Measurements from ENCODE around the gene MUC4. TPM values are rescaled to one million over a fixed set of nuclear protein-coding genes. Genes with fewer than 3 reads are reported as not detected.
"Not testable (repeated sequence)": the region's sequence is repeated elsewhere in the genome, so short reads cannot be mapped to it uniquely, and the experiment has no call there.

The MUC4 gene
- total RNA-seq, 1 experiment from 2014 or later, result 0.36 TPM

- peak in 1 of 2 experiments; percentile 60 for DNase-seq
- H3K9me3 ChIP-seq; H3K27me3 Mint-ChIP-seq (ENCODE audit: insufficient read depth, unreplicated experiment); intact Hi-C loops (cut with micrococcal nuclease; ENCODE audit: unreplicated experiment); H3K4me3 ChIP-seq (ENCODE audit: low read depth, low read length); H3K36me3 ChIP-seq (ENCODE audit: control insufficient read depth, insufficient read depth, low read length); H3K36me3 Mint-ChIP-seq (ENCODE audit: insufficient read depth, unreplicated experiment); H3K9me3 Mint-ChIP-seq (ENCODE audit: unreplicated experiment); H3K27me3 ChIP-seq (replicated peaks; ENCODE audit: control insufficient read depth, insufficient read depth, low read length); BruUV-seq (replicated peaks); H3K4me3 Mint-ChIP-seq (ENCODE audit: unreplicated experiment): not testable (repeated sequence)
- H3K27ac Mint-ChIP-seq (ENCODE audit: unreplicated experiment), result peak within 1 kb of the TSS; percentile 74
- ChIA-PET POLR2A (interaction anchor here (0.6 kb wide), 1 partner anchor 417 kb away, joined by 3 read pairs; no protein-coding TSS in a partner anchor), CTCF (interaction anchor here (1.4 kb wide), 1 partner anchor 174 kb away, joined by 3 read pairs; no protein-coding TSS in a partner anchor)
- peaks cover 35% of the 10 kb centered on the region for H3K4me1 ChIP-seq
- H3K4me1 Mint-ChIP-seq (ENCODE audit: low read depth, unreplicated experiment), result peaks cover 43% of the 10 kb centered on the region
Observed at GRCh38 chr3:195720831-195721506, 90.8 kb downstream of the MUC4 start, which contains the start of gene MUC20. MUC20 (plus strand) TSS chr3:195720978; CDS start chr3:195721008, 30 bp downstream.

DNA sequence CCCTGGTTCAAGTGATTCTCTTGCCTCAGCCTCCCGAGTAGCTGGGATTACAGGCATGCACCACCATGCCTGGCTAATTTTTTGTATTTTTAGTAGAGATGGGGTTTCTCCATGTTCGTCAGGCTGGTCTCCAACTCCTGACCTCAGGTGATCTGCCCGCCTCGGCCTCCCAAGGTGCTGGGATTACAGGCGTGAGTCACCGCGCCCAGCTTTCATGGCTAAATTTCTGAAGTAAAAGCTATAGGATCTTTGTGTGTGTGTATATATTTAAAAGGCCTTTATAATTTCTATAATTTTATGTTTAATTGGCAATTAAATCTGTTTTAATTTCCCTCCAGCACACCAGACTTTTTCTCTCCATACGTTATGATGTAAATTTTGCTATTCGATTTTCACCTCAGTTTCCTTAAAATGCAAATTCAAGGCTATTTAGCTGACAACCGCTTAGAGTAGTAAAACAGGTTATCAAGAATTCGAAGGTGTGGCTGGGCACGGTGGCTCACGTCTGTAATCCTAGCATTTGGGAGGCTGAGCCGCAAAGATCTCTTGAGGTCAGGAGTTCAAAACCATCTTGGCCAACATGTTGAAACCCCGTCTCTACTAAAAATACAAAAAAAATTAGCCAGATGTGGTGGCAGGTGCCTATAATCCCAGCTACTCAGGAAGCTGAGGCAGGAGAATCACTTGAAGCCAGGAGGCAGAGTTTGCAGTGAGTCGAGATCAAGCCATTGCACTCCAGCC lies 92.0 kb downstream of the MUC4 start:
- H3K27ac Mint-ChIP-seq (ENCODE audit: unreplicated experiment), result peak overlapping the region; percentile 74
- H3K27me3 ChIP-seq (replicated peaks; ENCODE audit: control insufficient read depth, insufficient read depth, low read length); BruUV-seq (replicated peaks); H3K36me3 ChIP-seq (ENCODE audit: control insufficient read depth, insufficient read depth, low read length); H3K4me3 Mint-ChIP-seq (ENCODE audit: unreplicated experiment); DNase-seq; H3K27me3 Mint-ChIP-seq (ENCODE audit: insufficient read depth, unreplicated experiment); H3K9me3 ChIP-seq; H3K4me3 ChIP-seq (ENCODE audit: low read depth, low read length); H3K36me3 Mint-ChIP-seq (ENCODE audit: insufficient read depth, unreplicated experiment); H3K9me3 Mint-ChIP-seq (ENCODE audit: unreplicated experiment); intact Hi-C loops (cut with micrococcal nuclease; ENCODE audit: unreplicated experiment): not testable (repeated sequence)
- ChIA-PET CTCF (interaction anchor here (0.7 to 1.4 kb wide), 3 partner anchors 19 to 175 kb away, joined by 3 read pairs; no protein-coding TSS in a partner anchor), POLR2A (interaction anchor here (0.6 kb wide), 1 partner anchor 15 kb away, joined by 6 read pairs; no protein-coding TSS in a partner anchor)
- H3K4me1 Mint-ChIP-seq (ENCODE audit: low read depth, unreplicated experiment), result peaks cover 46% of the 10 kb centered on the region
- peaks cover 43% of the 10 kb centered on the region for H3K4me1 ChIP-seq

- H3K9me3 ChIP-seq, result no peaks in the 10 kb centered on the region
- H3K4me3 Mint-ChIP-seq (ENCODE audit: unreplicated experiment), result no peak overlapping the region
- ChIA-PET CTCF (no interaction called here), POLR2A (no interaction called here)
- H3K27me3 ChIP-seq (replicated peaks; ENCODE audit: control insufficient read depth, insufficient read depth, low read length), result no peaks in the 10 kb centered on the region
- intact Hi-C loops (cut with micrococcal nuclease; ENCODE audit: unreplicated experiment), result no loop called here
- peaks cover 46% of the 10 kb centered on the region for H3K4me1 Mint-ChIP-seq (ENCODE audit: low read depth, unreplicated experiment)
- no peaks in the 10 kb centered on the region for H3K36me3 ChIP-seq (ENCODE audit: control insufficient read depth, insufficient read depth, low read length)
- no peaks in the 10 kb centered on the region for H3K36me3 Mint-ChIP-seq (ENCODE audit: insufficient read depth, unreplicated experiment)
- H3K27ac Mint-ChIP-seq (ENCODE audit: unreplicated experiment), result peak overlapping the region; percentile 7
- H3K27me3 Mint-ChIP-seq (ENCODE audit: insufficient read depth, unreplicated experiment), result no peaks in the 10 kb centered on the region
- TF ChIP-seq, protein P1, sequence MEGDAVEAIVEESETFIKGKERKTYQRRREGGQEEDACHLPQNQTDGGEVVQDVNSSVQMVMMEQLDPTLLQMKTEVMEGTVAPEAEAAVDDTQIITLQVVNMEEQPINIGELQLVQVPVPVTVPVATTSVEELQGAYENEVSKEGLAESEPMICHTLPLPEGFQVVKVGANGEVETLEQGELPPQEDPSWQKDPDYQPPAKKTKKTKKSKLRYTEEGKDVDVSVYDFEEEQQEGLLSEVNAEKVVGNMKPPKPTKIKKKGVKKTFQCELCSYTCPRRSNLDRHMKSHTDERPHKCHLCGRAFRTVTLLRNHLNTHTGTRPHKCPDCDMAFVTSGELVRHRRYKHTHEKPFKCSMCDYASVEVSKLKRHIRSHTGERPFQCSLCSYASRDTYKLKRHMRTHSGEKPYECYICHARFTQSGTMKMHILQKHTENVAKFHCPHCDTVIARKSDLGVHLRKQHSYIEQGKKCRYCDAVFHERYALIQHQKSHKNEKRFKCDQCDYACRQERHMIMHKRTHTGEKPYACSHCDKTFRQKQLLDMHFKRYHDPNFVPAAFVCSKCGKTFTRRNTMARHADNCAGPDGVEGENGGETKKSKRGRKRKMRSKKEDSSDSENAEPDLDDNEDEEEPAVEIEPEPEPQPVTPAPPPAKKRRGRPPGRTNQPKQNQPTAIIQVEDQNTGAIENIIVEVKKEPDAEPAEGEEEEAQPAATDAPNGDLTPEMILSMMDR (IDR thresholded peaks at IDR 0.05; ENCODE audit: insufficient read depth in 1 of 2, low read depth in 1 of 2, low read length in 1 of 2, severe bottlenecking in 1 of 2, unreplicated experiment in 1 of 2), result no peak
- peaks cover 43% of the 10 kb centered on the region for H3K4me1 ChIP-seq
- H3K9me3 Mint-ChIP-seq (ENCODE audit: unreplicated experiment), result no peaks in the 10 kb centered on the region
- no peak for DNase-seq
- BruUV-seq (replicated peaks), result no TSS peak
- H3K4me3 ChIP-seq (ENCODE audit: low read depth, low read length), result no peak overlapping the region
Observed at GRCh38 chr3:195718477-195718984, 93.2 kb downstream of the MUC4 start.

Measured in Caco-2 (cell line).